GM23248 (cell line): ENCODE results near the gene AGBL3. TPM values are rescaled to one million over a fixed set of nuclear protein-coding genes. Genes with fewer than 3 reads are reported as not detected.

Experiments used
- DNase-seq: peaks from one replicate; pipeline ENCODE4 v3.0.0-alpha.2; 2015
- H2AFZ ChIP-seq: fragments of 200-600 bp; sonication (generic); 2 replicates; pipeline ENCODE4 v1.6.1; 2016; ENCODE audit warnings: antibody characterized with exemption
- H3F3A ChIP-seq: fragments of 200-600 bp; sonication (generic); 2 replicates; pipeline ENCODE4 v1.6.1; 2016; ENCODE audit warnings: mild to moderate bottlenecking, antibody characterized with exemption, mixed run types; ENCODE audit not compliant: insufficient read depth
- H3K27ac ChIP-seq: fragments of 200-600 bp; sonication (generic); 2 replicates; pipeline ENCODE4 v1.5.1; 2016; ENCODE audit warnings: mild to moderate bottlenecking
- H3K27me3 ChIP-seq: fragments of 200-600 bp; sonication (generic); replicated peaks from 2 replicates; pipeline ENCODE4 v1.6.1; 2016; ENCODE audit warnings: mild to moderate bottlenecking; ENCODE audit not compliant: insufficient read depth
- H3K36me3 ChIP-seq: fragments of 200-600 bp; sonication (generic); 2 replicates; pipeline ENCODE4 v1.6.1; 2016; ENCODE audit warnings: low read depth, mild to moderate bottlenecking
- H3K4me1 ChIP-seq: fragments of 200-600 bp; sonication (generic); 2 replicates; pipeline ENCODE4 v1.6.1; 2016; ENCODE audit warnings: mild to moderate bottlenecking; ENCODE audit not compliant: insufficient read depth
- H3K4me2 ChIP-seq: fragments of 200-600 bp; sonication (generic); one replicate; pipeline ENCODE4 v1.6.1; 2016; ENCODE audit warnings: mild to moderate bottlenecking; ENCODE audit not compliant: unreplicated experiment
- H3K4me3 ChIP-seq: fragments of 200-600 bp; sonication (generic); 2 replicates; pipeline ENCODE4 v1.5.1; 2016; ENCODE audit warnings: mild to moderate bottlenecking
- H3K79me2 ChIP-seq: fragments of 200-600 bp; sonication (generic); 2 replicates; pipeline ENCODE4 v1.6.1; 2016; ENCODE audit warnings: mild to moderate bottlenecking; ENCODE audit not compliant: insufficient read depth
- H3K9ac ChIP-seq: fragments of 200-600 bp; sonication (generic); 2 replicates; pipeline ENCODE4 v1.6.1; 2016; ENCODE audit warnings: mild to moderate bottlenecking
- H3K9me2 ChIP-seq: fragments of 200-600 bp; sonication (generic); 2 replicates; pipeline ENCODE4 v1.6.1; 2016; ENCODE audit warnings: mixed run types, mild to moderate bottlenecking, moderate library complexity; ENCODE audit not compliant: insufficient read depth
- H3K9me3 ChIP-seq: fragments of 200-600 bp; sonication (generic); one replicate; pipeline ENCODE4 v1.6.1; 2017; ENCODE audit warnings: low read depth
- H4K20me1 ChIP-seq: fragments of 200-600 bp; sonication (generic); 2 replicates; pipeline ENCODE4 v1.6.0; 2016; ENCODE audit not compliant: insufficient read depth
- EZH2 ChIP-seq: fragments of 200-600 bp; sonication (generic); IDR thresholded peaks from 2 replicates; pipeline ENCODE4 v1.6.1; 2018; ENCODE audit warnings: antibody characterized with exemption, mild to moderate bottlenecking; ENCODE audit not compliant: insufficient read depth, poor library complexity, severe bottlenecking
- EZH2phosphoT487 ChIP-seq: fragments of 200-600 bp; sonication (generic); IDR thresholded peaks from 2 replicates; pipeline ENCODE4 v1.6.1; 2018; ENCODE audit warnings: antibody characterized with exemption, moderate library complexity, mild to moderate bottlenecking, low read depth; ENCODE audit not compliant: insufficient read depth
- WGBS, 2 experiments: methylation state at CpG; one replicate each; pipeline ENCODE4 v1.1.6; 2015 to 2017; ENCODE audit warnings: low lambda C conversion rate in 2 of 2, low coverage in 1 of 2; ENCODE audit errors: missing lambda C conversion rate in 2 of 2; 5-methylcytosine and 5-hydroxymethylcytosine counted together
- in situ Hi-C: fragments of 300-500 bp; cut with MboI; formaldehyde crosslinking; loops from 2 replicates; pipeline ENCODE4 v1.15.0; 2020
- polyA plus RNA-seq: library from polyadenylated mRNA; unstranded; fragments of >200 nt; fragmentation: Nextera tagmentation; extraction: Ambion mirVana; gene quantifications from 2 replicates; pipeline ENCODE4 v1.2.1, GENCODE V29; 2016
- total RNA-seq: library from RNA; depleted of rRNA; stranded (reverse); fragments of >200 nt; shearing (Covaris generic); gene quantifications from 2 replicates; pipeline ENCODE4 v1.2.3, GENCODE V29; 2014

AGBL3 gene
- total and polyA plus RNA-seq, 2 experiments from 2014 or later, result 1.4 to 2.4 TPM

DNA sequence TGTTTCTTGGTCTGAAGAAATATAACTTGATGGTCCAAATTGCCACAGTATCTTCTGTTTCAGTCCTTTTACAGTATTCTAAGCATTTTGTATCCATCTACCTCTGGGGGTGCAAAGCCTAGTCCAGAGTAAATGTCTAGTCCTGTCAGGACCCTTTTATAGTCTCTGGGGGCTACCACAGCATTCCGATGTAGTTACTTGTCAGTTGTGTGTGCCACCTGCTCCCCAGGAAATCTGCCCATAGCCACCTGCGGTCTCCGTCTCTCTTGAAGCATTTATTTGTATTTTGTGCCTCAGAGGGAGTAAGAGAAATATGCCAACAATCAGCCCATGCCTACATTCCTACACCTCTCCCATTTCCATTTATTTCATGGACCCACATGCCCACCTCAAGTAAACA is 12.8 kb downstream of the AGBL3 start:
- in situ Hi-C loops, result no loop called here
- Histone ChIP-seq H3K9me3 (no peaks in the 10 kb centered on the region), H3K79me2 (no peaks in the 10 kb centered on the region), H3K27ac (no peak overlapping the region), H3K9me2 (no peaks in the 10 kb centered on the region), H3K4me1 (no peaks in the 10 kb centered on the region), H3K27me3 (no peaks in the 10 kb centered on the region), H3K9ac (no peak overlapping the region), H4K20me1 (no peaks in the 10 kb centered on the region), H3F3A (no peaks in the 10 kb centered on the region), H3K4me2 (no peak overlapping the region), H3K36me3 (no peaks in the 10 kb centered on the region), H3K4me3 (no peak overlapping the region), H2AFZ (no peak overlapping the region)
- TF ChIP-seq EZH2 (no peak), EZH2phosphoT487 (no peak)
- no peak for DNase-seq
- 91 to 98% methylated on average over 3 of the region's 3 CpGs for WGBS, 2 experiments

GRCh38 chr7:135001390-135002165 is 15.3 kb downstream of the AGBL3 start:
- Histone ChIP-seq H3K4me2 (no peak overlapping the region), H3K9me3 (no peaks in the 10 kb centered on the region), H2AFZ (no peak overlapping the region), H3F3A (no peaks in the 10 kb centered on the region), H3K4me3 (no peak overlapping the region), H3K4me1 (no peaks in the 10 kb centered on the region), H3K9ac (no peak overlapping the region), H3K9me2 (no peaks in the 10 kb centered on the region), H3K27me3 (no peaks in the 10 kb centered on the region), H4K20me1 (no peaks in the 10 kb centered on the region), H3K36me3 (no peaks in the 10 kb centered on the region), H3K79me2 (no peaks in the 10 kb centered on the region), H3K27ac (no peak overlapping the region)
- in situ Hi-C loops, result no loop called here
- TF ChIP-seq EZH2phosphoT487 (no peak), EZH2 (no peak)
- WGBS, 2 experiments, result 58 to 71% methylated on average over 1 of the region's 1 CpG
- peak; percentile 35 for DNase-seq

GRCh38 chr7:135012229-135012628 is 25.9 kb downstream of the AGBL3 start:
- DNase-seq, result no peak
- H3K4me3 ChIP-seq, result no peak overlapping the region

DNA sequence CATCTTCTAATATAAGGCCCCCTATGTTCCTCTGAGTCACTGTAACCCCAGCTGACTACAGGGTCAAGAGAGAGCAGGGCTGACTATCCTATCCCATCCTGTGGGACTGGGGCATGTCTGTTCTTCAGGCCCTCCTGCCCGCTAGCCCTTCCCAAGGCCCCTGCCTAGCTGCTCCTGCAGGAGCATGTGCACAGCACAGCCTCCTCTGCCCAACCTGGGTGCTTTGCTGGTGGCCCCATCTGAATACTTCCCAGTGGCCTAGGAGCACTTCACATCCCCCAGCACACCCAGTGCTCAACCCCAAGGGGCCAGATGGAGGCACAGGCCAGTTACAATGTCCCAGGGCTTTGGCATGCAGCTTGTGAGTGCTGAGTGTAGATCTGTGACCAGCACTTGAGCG is 37.3 kb downstream of the AGBL3 start:
- no peaks in the 10 kb centered on the region for H3K4me1 ChIP-seq
- H3F3A ChIP-seq, result no peaks in the 10 kb centered on the region
- H3K4me3 ChIP-seq, result no peak overlapping the region
- no peak overlapping the region for H3K9ac ChIP-seq
- WGBS, 2 experiments, result 12 to 55% methylated on average over 2 of the region's 2 CpGs
- no peak for DNase-seq
- H3K9me2 ChIP-seq, result no peaks in the 10 kb centered on the region
- H3K79me2 ChIP-seq, result no peaks in the 10 kb centered on the region
- H3K36me3 ChIP-seq, result no peaks in the 10 kb centered on the region
- H3K27me3 ChIP-seq, result no peaks in the 10 kb centered on the region
- no peak overlapping the region for H2AFZ ChIP-seq
- H3K4me2 ChIP-seq, result no peak overlapping the region
- H3K9me3 ChIP-seq, result no peaks in the 10 kb centered on the region
- in situ Hi-C loops, result no loop called here
- no peak for TF ChIP-seq EZH2
- no peak for TF ChIP-seq EZH2phosphoT487
- H4K20me1 ChIP-seq, result no peaks in the 10 kb centered on the region
- H3K27ac ChIP-seq, result no peak overlapping the region

More at GRCh38 chr7:135012229-135012628, 25.9 kb downstream of the AGBL3 start:
- no peak for TF ChIP-seq EZH2
- no peak for TF ChIP-seq EZH2phosphoT487
- Histone ChIP-seq H3K4me2 (no peak overlapping the region), H3K36me3 (no peaks in the 10 kb centered on the region), H3K27me3 (no peaks in the 10 kb centered on the region), H3K9me3 (no peaks in the 10 kb centered on the region), H3K27ac (no peak overlapping the region), H4K20me1 (no peaks in the 10 kb centered on the region), H3F3A (no peaks in the 10 kb centered on the region), H3K9ac (no peak overlapping the region), H3K4me1 (no peaks in the 10 kb centered on the region), H2AFZ (no peak overlapping the region), H3K9me2 (no peaks in the 10 kb centered on the region), H3K79me2 (no peaks in the 10 kb centered on the region)
- in situ Hi-C loops, result no loop called here
